ENCODE data around the gene STK32C.

- TF ChIP-seq CTCF (IDR thresholded peaks at IDR 0.05; ENCODE audit: poor library complexity, severe bottlenecking) (no peak), POLR2AphosphoS5 (IDR thresholded peaks at IDR 0.05) (no peak), EZH2 (IDR thresholded peaks at IDR 0.05; ENCODE audit: borderline replicate concordance, insufficient read depth, low read length, poor library complexity, severe bottlenecking) (no peak), TAF1 (IDR thresholded peaks at IDR 0.05; ENCODE audit: low read depth) (no peak), EP300 (conservative IDR thresholded peaks at IDR 0.05; ENCODE audit: poor library complexity, severe bottlenecking) (no peak), RAD21 (conservative IDR thresholded peaks at IDR 0.05) (no peak), SMC3 (conservative IDR thresholded peaks at IDR 0.05; ENCODE audit: poor library complexity) (no peak), MXI1 (conservative IDR thresholded peaks at IDR 0.05; ENCODE audit: poor library complexity, severe bottlenecking) (no peak)
Observed at GRCh38 chr10:132223611-132224342, 84.0 kb downstream of the STK32C start.

Data from neural cell (in vitro differentiated cells).